ENCODE data around the gene CES2. TPM values are rescaled to one million over a fixed set of nuclear protein-coding genes. Genes with fewer than 3 reads are reported as not detected.

CES2 gene
- total and polyA plus RNA-seq, 2 of the 8 experiments (the other 6 are each of a cell fraction or from before 2014, with no cell fraction given), result 8.6 to 14.7 TPM

DNA sequence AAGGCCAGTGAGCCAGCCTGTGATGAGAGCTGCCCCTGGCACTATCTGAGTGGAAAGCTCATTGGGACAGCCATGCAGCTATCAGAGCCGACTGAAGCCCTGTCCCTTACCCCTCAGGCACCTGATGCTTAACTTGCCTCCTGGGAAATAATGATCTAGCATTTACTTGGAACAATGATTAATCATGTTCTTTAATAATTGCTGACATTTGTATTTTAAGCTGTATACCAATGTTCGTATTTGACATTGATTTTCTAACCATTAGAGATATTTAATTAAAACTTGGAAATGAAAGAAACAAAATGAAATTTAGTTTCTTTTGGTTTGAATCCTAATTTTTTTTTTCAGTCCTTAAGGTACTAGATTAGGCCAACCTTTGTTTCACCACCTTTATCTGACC lies 44.5 kb upstream of the CES2 start:
- Histone ChIP-seq H3K9me3 (ENCODE audit: insufficient read depth in 2 of 2, low read depth in 1 of 2, low read length in 1 of 2) (no peaks in the 10 kb centered on the region), H2BK15ac (ENCODE audit: low read length) (no peak overlapping the region)
- FAIRE-seq, result no peak

More for the DNA sequence above, 44.5 kb upstream of the CES2 start:
- Histone ChIP-seq H3K27ac (ENCODE audit: low read depth, low read length) (no peak overlapping the region), H3K9ac (replicated peaks in 1 of 4; ENCODE audit: extremely low read depth in 1 of 4, low read depth in 3 of 4, low read length in 3 of 4) (no peak overlapping the region), H2BK5ac (ENCODE audit: low read depth, low read length) (no peak overlapping the region), H3K14ac (ENCODE audit: insufficient read length) (no peak overlapping the region), H3K79me1 (ENCODE audit: low read depth, low read length) (no peaks in the 10 kb centered on the region), H2AFZ (ENCODE audit: low read length) (no peak overlapping the region), H3K4me1 (replicated peaks in 1 of 4; ENCODE audit: control insufficient read depth in 3 of 4, insufficient read depth in 4 of 4, low read length in 3 of 4) (no peaks in the 10 kb centered on the region), H3K23ac (ENCODE audit: insufficient read length) (no peak overlapping the region), H3K4me2 (ENCODE audit: insufficient read depth in 1 of 2, low read depth in 2 of 2, low read length in 2 of 2) (no peak overlapping the region), H3K23me2 (ENCODE audit: low read depth, low read length) (no peaks in the 10 kb centered on the region), H3K36me3 (ENCODE audit: control insufficient read depth in 2 of 4, insufficient read depth in 4 of 4, low read length in 3 of 4) (peaks cover 0 to 16% (median 7%) of the 10 kb centered on the region in 4 experiments; a peak in 4 of 8 replicates), H3K4me3 (ENCODE audit: extremely low read depth in 1 of 4, insufficient read depth in 2 of 4, low read depth in 3 of 4, low read length in 4 of 4) (no peak overlapping the region), H3K27me3 (replicated peaks in 1 of 4; ENCODE audit: control insufficient read depth in 3 of 4, extremely low read depth in 1 of 4, insufficient read depth in 3 of 4, low read length in 3 of 4) (no peaks in the 10 kb centered on the region), H4K8ac (ENCODE audit: extremely low read depth, insufficient read depth, low read length) (no peak overlapping the region), H2BK12ac (ENCODE audit: low read depth, low read length) (no peak overlapping the region), H2BK20ac (ENCODE audit: low read length) (no peak overlapping the region), H2BK120ac (replicated peaks; ENCODE audit: low read depth, low read length) (no peak overlapping the region), H4K91ac (replicated peaks; ENCODE audit: insufficient read length, low read length) (no peak overlapping the region), H3K79me2 (ENCODE audit: control insufficient read depth in 1 of 2, insufficient read depth in 2 of 2, low read length in 2 of 2) (no peaks in the 10 kb centered on the region; a peak in 1 of 4 replicates), H3K4ac (replicated peaks; ENCODE audit: insufficient read length, low read depth, low read length) (no peak overlapping the region), H3K56ac (replicated peaks; ENCODE audit: insufficient read length, low read depth, low read length) (no peak overlapping the region), H3K18ac (ENCODE audit: extremely low read depth, low read length) (no peak overlapping the region), H2AK5ac (ENCODE audit: low read depth, low read length) (no peak overlapping the region), H4K20me1 (replicated peaks in 1 of 2; ENCODE audit: control insufficient read depth in 1 of 2, insufficient read depth in 2 of 2, low read length in 2 of 2) (peaks cover 9 to 14% of the 10 kb centered on the region in 2 experiments), H4K5ac (ENCODE audit: insufficient read length, low read depth, low read length) (no peak overlapping the region)
- no peak for DNase-seq (ENCODE audit: low read depth in 1 of 2, low spot score in 2 of 2)
- WGBS, 2 experiments (ENCODE audit: extremely low coverage in 1 of 2, insufficient coverage in 1 of 2, insufficient read length in 1 of 2, insufficient replicate concordance in 2 of 2, low coverage in 1 of 2, low lambda C conversion rate in 2 of 2, missing lambda C conversion rate in 1 of 2), result 87% methylated on average over 2 of the region's 2 CpGs; no CpG with 5 or more reads in 1 of the 2 experiments
- POLR2A ChIA-PET (ENCODE audit: partially characterized antibody), result interaction anchor here (2.4 kb wide), 1 partner anchor 10 kb away, joined by 12 read pairs; the partner anchor contains the start of gene PDP2
- CTCF ChIA-PET (ENCODE audit: partially characterized antibody), result interaction anchor here (0.6 to 42.0 kb wide), 7 partner anchors 11 to 436 kb away, joined by 3 to 1009 read pairs (median 4); partner anchors contain the start of genes CDH16, KCTD19, LRRC36 and PDP2
- TF ChIP-seq YY1 (IDR thresholded peaks at IDR 0.05; ENCODE audit: low read depth, low read length) (no peak), CHD2 (IDR thresholded peaks at IDR 0.05; ENCODE audit: low read length) (no peak), TCF12 (IDR thresholded peaks at IDR 0.05; ENCODE audit: low read depth, low read length) (no peak), CTBP2 (IDR thresholded peaks at IDR 0.05; ENCODE audit: borderline replicate concordance, insufficient read depth, insufficient read length, low read length) (no peak), HDAC2 (IDR thresholded peaks at IDR 0.05; ENCODE audit: borderline replicate concordance in 1 of 2, low read depth in 2 of 2, low read length in 2 of 2) (no peak), POLR2A (IDR thresholded peaks at IDR 0.05; ENCODE audit: control extremely low read depth in 1 of 2, low read depth in 2 of 2, low read length in 2 of 2) (no peak), BCL11A (IDR thresholded peaks at IDR 0.05; ENCODE audit: low read depth in 2 of 2, low read length in 2 of 2) (no peak), CBX5 (IDR thresholded peaks at IDR 0.05; ENCODE audit: low read depth, low read length) (no peak), RXRA (IDR thresholded peaks at IDR 0.05; ENCODE audit: insufficient read depth, low read depth, low read length) (no peak)
- TF ChIP-seq, protein P1, sequence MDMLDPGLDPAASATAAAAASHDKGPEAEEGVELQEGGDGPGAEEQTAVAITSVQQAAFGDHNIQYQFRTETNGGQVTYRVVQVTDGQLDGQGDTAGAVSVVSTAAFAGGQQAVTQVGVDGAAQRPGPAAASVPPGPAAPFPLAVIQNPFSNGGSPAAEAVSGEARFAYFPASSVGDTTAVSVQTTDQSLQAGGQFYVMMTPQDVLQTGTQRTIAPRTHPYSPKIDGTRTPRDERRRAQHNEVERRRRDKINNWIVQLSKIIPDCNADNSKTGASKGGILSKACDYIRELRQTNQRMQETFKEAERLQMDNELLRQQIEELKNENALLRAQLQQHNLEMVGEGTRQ (IDR thresholded peaks at IDR 0.05; ENCODE audit: low read length), result no peak

Measured in H1 (cell line).